HG03095 (cell line): Measurements from ENCODE around the gene RAMP3.
"Not testable (repeated sequence)": the region's sequence is repeated elsewhere in the genome, so short reads cannot be mapped to it uniquely, and the experiment has no call there.

Experiments used
- ATAC-seq: cut with Tn5 transposase; IDR thresholded peaks from one replicate; pipeline ENCODE4 v1.9.1; 2021; ENCODE audit warnings: moderate library complexity; ENCODE audit not compliant: unreplicated experiment

The RAMP3 gene

DNA sequence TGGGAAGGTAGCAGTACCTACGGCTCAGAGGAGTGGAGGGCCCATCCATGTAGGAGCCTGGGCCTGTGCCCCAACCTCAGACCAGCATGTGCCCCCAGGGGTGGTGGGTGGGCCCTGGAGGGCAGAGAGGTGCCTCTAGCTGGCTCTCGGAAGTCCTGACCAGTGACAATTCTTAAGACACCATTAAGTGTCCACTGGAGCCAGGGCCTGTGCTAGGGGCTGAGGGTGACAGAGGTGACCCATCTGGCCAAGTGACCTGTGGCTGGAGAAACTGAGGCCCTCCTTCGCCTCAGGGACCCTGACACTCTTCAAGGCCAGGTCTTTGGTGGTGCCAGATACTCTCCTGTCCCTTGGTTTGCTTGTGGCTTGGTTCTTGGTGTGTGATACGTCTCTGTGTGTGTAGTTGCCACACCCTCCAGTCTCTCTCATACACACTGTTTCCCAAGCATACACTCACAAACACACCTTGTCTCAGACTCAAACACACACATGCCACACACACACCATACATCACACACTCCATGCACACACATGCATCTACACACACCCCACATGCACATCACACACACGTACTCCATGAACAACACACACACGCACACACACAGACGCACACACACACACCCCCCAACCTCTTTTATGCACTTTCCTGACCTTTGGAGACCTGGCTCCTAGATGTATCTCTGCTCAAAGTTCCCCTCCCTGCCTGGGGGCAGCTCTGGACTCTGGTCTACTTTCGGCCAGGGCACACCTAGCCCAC is 897 bp upstream of the RAMP3 start:
- no peak for ATAC-seq

DNA sequence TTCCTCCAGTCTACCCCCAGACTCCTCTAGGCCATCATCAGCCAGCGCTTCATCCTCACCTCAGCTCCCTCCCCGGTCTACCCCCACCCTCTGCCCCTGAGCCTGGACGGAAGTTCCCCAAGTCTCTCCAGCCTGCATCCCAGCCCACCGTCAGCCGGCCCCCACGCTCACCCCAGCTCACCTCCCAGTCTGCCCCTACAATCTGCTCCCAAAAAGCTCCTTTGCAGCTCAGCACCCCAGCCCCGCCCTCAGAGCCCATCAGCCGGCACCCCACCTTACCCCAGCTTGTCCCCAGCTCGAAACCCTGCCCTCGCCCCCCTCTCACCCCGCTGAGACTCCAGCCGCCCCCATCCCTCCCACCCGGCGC is 322 bp upstream of the RAMP3 start:
- no peak for ATAC-seq

DNA sequence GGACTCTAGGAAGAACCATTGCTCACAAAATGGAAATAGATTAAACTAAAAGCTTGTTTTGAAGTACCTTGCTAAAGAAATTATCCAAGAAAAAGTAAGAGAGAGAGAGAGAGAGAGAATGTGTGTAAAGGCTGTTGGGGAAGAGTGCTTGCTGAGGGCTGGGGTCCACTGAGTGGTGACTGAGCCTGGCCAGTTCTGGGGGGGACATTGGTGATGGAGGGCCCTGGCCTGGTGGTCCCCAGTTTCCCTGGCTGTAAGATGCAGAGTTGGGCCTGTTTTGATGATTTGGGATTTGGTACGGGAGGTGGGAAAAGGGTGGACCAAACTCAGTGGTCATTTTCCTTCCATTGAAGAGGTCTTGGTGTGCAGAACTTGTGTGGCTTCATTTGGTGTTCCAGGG is 880 bp downstream of the RAMP3 start:
- no peak for ATAC-seq

DNA sequence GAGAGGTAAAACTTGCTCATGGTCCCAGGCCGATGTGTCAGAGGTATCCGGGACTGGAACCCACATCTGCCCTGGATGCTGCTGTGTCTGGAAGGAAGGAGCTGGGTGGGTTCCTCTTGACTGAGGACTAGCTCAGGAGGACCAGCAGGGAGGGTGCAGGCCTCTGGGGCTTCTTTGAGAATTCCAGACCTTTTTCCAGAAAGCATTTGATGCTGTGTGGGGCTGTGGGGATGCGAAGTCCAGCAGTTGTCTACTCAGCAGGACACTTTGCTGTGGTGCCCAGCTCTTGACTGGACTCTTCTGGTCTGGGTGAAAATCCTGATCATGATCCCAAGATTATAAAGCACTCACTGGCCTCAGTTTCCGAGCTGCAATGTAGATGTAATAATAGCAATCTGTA is 1.7 kb downstream of the RAMP3 start:
- no peak for ATAC-seq

DNA sequence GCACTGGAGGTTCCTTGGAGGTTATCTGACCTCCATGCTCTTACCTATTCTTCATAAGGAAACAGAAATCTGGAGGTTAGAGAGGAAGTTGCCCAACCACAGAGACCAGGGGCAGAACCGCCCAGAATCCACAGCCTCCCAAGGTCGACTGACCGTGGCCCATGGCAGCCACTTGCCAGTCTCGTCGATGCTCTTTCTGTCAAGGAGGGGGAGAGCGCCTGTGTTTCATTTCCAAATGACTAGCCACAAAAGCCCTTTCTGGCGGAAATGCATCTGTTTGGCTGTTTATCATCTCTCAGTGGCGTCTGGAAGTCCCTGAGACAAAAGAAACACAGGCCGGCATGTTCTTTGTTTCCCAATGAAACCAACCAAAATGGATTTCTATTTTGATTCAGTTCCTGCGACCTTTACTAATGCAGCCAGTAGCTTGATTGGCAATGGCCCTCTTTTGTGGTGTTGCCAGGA is 2.9 kb downstream of the RAMP3 start:
- ATAC-seq = no peak

DNA sequence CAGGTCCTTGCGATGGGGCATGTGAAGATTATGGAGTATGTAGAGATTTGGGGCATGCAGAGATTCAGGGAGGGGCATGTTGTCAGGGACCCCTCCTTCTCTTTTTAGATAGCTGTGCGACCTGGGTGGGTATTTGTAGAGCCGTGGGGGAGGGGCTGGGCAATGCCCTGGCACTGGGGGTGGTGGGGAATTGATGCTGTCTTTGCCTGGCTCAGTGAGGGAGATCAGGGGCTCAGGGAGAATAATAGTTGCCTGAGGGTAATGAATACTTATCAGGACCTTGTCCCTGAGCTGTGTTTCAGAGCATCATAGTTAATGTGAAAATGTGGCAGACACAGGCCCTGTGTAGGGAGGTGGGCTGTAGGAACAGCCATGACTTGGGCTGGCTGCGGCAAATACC is 3.5 kb downstream of the RAMP3 start:
- no peak for ATAC-seq

DNA sequence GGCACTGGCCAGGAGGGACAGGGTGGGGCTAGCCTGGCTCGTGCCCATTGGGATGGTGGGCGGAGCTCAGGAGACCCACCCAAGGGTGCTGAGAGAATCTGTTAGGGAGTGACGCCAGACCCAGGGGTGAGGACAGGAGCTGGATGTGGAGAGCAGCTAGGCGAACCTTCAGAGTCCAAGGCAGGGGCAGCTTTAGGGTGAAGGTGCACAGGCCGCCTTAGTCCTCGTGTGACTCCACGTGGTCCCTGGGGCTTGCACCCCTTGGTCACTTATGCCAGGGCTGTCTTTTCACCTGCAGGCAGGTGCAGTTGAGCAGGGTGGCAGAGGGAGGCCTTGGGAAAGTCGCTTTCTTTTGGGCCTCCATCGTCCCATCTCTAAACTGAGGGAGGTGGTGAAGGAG is 4.3 kb downstream of the RAMP3 start:
- no peak for ATAC-seq

DNA sequence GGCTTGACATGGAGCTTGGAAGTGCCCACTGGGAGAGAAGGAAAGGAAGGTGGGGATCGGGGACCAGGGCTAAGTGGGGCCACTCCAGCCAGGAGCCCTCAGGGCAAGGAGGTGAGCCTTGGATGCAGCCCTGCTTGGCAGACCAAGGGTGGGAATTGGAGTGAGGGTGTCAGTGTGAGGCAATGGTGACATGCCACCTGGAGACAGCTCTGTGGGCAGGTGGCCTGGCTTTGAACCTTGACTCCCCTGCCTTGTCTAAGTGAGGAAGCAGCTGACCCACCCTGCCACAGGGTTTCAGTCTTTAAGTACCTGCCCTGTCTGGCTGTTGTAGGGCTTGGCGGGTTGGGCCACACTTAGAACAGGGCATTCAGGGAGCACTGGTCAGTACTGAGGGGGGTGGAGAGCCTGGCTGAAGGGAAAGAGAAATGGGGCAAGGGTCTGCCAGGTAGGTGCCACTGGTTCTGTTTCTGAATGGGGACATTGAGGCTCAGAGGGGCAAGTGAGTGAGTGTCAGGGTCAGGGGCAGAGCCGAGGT is 4.8 kb downstream of the RAMP3 start:
- no peak for ATAC-seq

DNA sequence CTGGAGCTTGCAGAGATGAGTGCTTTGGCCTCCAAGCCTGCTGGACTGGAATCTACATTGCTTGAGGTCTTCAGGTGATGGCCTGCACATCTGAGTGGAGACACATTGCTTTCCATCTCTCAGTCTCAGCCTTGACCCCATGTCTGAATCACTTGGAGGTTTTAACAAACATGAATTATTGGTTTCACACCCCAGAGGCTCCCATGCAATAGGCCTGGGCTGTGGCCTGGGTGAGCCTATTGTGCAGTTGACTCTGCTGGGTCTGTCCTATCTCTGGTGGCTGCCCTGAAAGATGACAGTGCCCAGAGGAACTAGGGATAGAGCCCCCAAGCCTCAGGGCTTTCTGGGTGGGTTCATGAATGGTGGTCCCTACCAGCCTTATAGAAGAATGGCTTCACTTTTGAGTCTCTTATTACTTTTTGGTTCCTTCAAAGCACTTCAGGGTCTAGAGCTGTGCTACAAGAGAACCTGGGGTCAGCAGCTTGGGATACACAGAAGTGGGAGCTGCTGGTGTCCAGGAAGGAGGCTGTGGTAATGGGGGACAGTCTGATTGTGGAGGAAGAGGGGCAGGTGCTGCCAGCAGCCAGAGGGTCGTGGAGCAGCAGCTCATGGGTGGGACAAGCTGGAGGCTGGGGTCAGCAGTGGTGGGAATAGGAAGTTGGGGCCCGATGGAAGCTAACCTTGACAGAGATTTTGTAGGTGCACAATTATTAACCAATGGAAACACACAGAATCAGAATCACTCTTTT is 5.5 kb downstream of the RAMP3 start:
- no peak for ATAC-seq

DNA sequence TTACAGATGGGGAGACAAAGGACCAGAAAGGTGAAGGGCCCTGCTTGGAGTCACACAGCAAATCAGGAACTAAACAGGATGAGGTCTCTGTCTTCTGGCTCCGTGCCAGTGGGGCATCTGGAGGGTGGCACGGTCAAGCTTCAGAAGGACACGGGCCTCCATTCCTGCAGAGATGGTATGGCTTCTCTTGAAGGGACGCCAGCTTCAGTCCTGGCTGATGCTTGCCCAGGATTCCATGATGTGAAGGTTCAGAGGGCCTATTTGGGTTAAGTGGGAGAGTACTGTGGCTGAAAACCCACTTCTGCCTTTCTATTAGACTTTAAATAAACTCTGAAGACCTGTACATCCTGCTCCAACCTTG is 6.1 kb downstream of the RAMP3 start:
- no peak for ATAC-seq

DNA sequence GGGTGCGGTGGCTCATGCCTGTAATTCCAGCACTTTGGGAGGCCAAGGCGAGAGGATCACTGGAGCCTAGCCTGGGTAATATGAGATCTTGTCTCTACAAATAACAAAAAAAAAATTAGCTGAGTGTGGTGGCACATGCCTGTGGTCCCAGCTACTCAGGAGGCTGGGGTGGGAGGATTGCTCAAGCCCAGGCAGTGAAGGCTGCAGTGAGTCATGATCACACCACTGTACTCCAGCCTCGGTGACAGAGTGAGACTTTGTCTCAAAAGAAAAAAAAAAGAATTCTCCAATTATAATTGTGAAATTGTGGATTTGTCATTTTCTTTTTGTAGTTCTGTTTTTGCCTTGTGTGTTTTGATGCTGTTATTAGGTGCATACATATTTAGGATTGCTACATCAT is 6.7 kb downstream of the RAMP3 start:
- ATAC-seq = not testable (repeated sequence)

DNA sequence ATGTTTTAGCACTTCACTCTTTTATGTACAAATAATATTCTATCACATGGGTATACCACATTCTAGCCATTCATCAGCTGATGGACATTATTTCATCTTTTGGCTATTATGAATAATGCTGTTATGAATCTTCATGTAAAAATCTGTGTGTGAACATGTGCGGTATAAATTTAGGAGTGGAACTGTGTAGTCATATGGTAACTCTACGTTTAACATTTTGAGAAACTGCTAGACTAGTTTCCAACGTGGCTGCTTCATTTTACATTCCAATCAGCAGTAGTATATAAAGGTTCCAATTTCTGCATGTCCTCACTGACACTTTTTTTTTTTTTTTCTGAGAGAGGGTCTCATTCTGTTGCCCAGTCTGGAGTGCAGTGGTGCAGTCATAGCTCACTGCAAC is 8.3 kb downstream of the RAMP3 start:
- ATAC-seq = no peak

DNA sequence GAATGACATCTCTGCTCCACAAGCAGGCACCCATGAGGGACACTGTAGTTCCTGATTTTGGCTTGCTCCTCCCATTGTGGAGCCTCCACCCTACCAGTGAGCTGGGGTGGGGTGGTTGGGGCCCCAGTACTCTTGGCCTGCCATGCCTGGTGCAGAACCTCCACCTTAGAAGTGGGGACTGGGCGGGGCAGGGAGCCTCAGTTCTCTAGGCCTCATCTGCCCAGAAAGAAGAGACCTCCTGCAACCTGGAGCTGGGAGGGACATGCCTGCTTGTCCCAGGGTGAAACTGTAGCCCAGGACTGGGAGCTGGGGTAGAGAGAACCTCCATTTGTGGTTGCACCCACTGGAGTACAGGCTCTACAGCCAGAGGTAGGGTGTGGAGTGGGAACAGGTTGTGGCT is 14.4 kb downstream of the RAMP3 start:
- no peak for ATAC-seq

DNA sequence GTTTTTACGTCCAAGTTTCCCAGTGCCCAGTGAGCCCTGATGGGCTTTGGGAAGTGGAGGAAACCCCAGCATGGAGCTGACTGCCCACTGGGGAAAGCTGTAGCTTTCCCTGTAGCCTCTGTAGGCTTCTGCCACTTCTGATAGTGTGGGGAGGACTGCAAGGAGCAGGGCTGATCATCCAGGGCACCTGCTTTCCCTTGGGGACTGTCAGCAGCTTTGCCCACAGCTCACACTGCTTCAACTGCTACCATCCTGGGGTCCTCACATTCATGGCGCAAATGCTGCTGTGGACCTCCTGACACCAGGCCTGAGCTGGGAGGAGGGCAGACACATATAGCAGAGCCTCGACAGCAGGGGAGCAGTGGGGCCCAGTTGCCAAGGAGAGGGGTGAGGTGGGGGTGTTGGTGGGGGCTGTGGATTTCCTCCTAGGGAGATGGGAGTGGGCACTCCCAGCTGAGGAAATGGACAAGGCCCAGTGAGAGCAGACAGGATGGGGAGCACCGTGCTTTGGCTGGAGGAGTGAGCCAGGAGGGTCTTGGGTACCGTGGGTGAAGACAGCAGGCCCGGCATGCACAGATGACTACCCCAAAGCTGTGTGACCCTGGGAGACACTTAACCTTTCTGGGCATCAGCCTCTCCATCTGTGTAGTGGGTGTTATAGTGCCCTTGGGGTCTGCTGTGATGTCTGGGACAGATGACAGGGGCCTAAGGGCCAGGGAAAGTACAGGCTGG is 16.2 kb downstream of the RAMP3 start:
- ATAC-seq = no peak

DNA sequence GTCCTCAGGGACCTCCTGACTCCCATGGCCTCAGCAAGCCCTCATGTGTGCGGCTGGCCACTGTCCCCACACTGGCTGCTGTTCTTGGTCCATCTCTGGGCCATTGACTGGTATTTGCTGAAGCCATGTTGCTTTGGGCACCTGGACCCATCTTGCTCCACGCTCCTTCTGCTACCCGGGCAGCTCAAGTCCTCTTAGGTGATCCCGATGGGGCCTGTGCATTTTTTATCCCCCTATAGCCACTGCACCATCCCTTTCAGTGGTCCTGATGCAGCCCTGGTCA is 16.7 kb downstream of the RAMP3 start:
- ATAC-seq = no peak

DNA sequence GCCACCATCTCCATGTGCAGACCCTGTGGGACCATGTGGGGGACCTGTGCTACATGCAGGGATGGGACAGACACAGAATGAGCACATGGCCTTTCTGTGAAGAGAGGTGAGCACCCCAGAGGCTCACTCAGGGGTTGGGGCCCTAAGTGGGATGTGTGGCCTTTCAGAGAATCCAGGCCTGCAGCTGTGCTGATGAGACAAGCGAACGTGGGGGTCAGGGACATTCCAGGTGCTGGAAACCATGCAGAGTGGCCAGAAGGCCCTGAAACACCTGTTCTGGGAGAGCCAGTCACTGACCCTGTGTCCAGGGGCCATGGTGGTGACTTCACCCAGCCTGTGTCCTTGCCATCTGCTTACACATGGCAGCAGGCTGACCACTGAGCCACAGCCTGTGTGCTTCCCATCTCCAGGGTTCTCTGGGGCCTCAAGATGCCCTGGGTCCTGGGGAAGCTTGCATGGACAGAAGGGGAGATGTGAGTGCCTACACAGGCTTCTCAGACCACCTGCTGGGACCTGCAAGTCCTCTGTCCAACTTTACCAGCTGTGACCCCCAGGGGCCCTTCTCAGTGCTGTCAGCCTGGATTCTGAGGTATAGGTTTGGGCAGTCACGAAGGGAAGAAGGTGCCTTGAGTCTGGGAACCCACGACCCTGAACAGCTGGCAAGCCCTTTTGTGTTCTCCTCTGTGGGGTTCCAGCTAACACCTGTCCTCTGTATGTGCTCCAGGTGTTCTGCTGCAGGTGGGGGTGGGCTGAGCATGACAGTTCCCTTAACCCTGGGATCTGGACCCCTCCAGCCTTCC is 17.6 kb downstream of the RAMP3 start:
- ATAC-seq = no peak

DNA sequence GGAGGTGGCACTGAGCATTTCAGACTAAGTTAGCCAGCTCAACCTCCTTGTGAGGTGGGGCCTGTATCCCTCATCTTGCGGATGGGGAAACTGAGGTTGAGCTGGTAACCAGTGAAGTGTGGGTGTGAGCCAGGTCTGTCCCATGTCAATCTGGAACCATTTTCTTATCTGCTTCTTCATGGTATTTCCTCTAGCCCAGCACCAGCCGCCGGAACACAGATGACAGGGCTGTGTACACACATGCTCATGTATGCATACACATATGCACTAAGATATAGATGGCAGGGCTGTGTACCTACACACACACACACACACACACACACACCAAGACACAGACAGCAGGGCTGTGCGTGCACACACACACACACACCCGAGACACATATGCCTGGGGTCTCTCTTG is 18.5 kb downstream of the RAMP3 start:
- ATAC-seq = no peak

DNA sequence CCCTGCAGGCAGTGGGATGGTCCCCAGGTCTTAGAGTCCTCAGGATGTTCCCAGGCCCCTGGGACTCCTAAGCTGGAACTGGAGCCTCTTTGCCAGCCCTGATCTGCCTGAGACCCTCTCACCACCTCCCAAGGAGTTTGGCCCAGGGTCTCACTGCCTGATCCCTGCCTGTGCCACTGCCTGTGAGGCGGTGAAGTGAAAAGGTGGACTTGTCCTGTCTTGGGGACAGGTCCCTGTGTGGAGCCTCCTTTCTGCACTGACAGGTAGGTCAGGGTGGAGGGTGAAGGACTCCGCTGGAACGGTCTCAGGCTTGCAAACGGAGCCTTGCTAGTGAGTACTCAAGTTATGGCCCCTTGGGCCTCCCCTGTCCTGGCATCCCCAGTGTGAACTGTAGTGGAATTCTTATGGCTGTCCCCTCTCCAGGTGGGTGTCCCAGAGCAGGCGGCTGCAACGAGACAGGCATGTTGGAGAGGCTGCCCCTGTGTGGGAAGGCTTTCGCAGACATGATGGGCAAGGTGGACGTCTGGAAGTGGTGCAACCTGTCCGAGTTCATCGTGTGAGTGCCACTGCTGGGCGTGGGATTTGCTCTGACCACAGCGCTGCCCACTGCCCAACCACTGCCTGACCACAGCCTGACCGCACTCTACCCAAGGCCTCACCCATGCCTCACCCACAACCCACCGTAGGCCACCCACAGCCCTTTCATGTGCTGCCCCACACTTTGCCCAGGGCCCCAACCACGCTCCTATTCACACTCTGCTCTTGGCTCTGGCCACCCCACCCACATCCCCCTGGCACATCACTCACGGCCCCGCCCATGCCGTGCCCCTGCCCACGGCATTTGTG is 19.5 kb downstream of the RAMP3 start:
- no peak for ATAC-seq

DNA sequence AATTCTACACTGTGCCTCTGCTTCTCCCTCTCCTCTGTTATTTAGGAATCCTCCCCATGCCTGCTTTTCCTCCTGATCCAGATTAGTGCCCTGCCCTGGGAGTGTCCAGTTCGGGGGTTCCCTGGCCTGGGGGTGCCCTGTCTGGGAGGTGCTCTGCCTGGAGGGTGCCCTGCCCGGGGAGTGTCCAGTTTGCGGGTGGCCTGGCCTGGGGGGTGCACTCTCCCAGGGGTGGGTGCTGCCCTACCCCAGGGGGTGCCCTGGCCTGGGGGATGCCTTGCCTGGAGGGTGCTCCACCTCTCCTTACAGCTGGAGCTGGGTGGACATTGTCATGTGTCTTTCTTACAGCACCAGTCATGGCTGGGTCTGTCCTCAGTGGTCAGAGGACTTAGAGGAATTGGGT is 20.2 kb downstream of the RAMP3 start:
- no peak for ATAC-seq
